ENCODE results near the gene SLC44A4.

- TF ChIP-seq, protein P1, sequence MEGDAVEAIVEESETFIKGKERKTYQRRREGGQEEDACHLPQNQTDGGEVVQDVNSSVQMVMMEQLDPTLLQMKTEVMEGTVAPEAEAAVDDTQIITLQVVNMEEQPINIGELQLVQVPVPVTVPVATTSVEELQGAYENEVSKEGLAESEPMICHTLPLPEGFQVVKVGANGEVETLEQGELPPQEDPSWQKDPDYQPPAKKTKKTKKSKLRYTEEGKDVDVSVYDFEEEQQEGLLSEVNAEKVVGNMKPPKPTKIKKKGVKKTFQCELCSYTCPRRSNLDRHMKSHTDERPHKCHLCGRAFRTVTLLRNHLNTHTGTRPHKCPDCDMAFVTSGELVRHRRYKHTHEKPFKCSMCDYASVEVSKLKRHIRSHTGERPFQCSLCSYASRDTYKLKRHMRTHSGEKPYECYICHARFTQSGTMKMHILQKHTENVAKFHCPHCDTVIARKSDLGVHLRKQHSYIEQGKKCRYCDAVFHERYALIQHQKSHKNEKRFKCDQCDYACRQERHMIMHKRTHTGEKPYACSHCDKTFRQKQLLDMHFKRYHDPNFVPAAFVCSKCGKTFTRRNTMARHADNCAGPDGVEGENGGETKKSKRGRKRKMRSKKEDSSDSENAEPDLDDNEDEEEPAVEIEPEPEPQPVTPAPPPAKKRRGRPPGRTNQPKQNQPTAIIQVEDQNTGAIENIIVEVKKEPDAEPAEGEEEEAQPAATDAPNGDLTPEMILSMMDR (conservative IDR thresholded peaks at IDR 0.05; ENCODE audit: low read depth, low read length) = no peak
- no peak for TF ChIP-seq EZH2 (IDR thresholded peaks at IDR 0.05; ENCODE audit: borderline replicate concordance, low read depth, low read length, poor library complexity, severe bottlenecking)
Observed at GRCh38 chr6:31901415-31901952, 22.7 kb upstream of the SLC44A4 start.

Data from A673 (cell line).